NOMO-1 treated with DMSO at 0.1 percent for 48 hours (cell line): ENCODE data around the gene MED27.

Source experiments
- DNase-seq: peaks from one replicate; lab custom pipeline; 2025; ENCODE audit not compliant: unreplicated experiment; lab: John Stamatoyannopoulos, UW

The MED27 gene

GRCh38 chr9:132079391-132080091 lies at the start of gene MED27:
Gene MED27 (minus strand): TSS chr9:132079867. CDS start chr9:132079844, 23 bp downstream.
- DNase-seq, result peak; percentile 95

- DNase-seq, result no peak
Observed at GRCh38 chr9:132127888-132128534, 48.3 kb upstream of the MED27 start.

GRCh38 chr9:132126680-132127236 lies 47.1 kb upstream of the MED27 start:
- DNase-seq, result no peak

- DNase-seq, result no peak
Observed at GRCh38 chr9:132125944-132126679, 46.4 kb upstream of the MED27 start.

DNA sequence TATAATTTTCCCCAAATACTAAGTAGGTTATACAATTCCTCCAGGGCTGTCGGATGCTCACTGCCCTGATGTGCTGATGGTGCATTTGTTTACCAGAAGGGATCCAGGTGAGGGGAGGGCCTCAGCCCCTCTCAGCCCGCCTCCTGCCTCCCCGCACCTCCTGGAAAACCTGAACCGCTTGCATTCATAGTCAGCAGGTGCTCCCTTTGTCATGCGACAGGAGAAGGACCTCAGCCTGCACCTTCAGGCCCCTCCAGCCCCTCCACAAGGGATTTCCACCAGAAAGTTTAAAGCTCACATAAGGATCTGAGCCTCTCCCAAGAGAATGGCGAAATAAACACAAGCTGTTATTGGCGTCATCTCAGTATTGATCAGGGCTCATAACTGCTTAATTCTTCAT lies 45.7 kb upstream of the MED27 start:
- no peak for DNase-seq

DNA sequence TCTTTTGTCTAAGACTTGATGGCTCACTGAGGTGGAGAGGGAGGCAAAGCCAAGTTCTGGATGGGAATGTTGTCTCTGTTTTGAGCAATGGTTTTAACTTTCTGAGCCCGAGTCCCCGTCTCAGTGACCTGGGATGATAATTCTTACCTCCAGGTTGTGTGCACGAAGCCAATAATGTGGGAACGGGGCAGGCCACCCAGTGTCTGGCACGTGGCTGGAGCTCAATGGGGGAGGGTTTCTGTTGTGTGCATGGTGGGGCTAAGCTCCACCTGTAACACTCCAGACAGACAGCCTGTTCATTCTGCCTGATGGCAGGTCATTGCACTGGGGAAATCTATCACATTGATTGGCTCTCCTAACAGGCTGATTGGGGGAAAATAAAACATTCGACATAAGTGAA lies 45.1 kb upstream of the MED27 start:
- DNase-seq, result no peak

DNA sequence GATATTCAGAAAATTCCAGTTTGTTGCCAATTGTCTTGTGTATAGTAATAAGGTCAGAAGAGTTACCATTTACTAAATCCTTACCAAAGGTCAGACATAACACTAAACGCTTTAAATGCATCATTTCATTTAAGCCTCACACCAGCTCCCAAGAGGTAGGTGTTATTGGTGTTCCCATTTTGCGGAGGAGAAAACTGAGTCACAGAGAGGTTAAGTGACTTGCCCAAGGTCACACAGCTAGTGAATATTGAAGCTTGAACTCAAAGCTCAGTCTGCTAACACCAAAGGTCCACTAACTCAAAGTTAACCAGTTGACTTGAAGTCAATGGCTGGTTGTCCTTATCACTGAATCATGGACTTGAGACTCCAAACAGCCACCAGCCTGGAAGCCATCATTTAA lies 41.4 kb upstream of the MED27 start:
- no peak for DNase-seq

- DNase-seq, result no peak
Observed at GRCh38 chr9:132117694-132118093, 38.0 kb upstream of the MED27 start.

DNA sequence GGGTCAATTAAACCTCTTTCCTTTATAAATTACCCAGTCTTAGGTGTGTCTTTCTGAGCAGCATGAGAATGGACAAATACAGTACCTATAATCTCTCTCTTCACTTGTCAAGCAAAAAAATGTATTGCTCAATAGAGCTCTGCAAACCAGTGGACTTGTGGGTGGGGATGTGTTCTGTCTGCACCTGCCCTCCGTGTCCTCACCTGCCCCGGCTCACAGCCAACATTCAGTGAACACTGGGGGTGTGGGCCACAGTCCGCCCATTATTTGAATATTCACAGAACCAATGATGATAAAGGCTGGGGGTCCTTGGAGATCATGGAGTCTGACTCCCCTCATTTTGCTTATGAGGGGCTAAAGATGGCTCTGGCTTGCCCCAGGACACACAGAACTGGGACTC lies 36.9 kb upstream of the MED27 start:
- no peak for DNase-seq

GRCh38 chr9:132114102-132114707 lies 34.5 kb upstream of the MED27 start:
- peak; percentile 14 for DNase-seq

DNA sequence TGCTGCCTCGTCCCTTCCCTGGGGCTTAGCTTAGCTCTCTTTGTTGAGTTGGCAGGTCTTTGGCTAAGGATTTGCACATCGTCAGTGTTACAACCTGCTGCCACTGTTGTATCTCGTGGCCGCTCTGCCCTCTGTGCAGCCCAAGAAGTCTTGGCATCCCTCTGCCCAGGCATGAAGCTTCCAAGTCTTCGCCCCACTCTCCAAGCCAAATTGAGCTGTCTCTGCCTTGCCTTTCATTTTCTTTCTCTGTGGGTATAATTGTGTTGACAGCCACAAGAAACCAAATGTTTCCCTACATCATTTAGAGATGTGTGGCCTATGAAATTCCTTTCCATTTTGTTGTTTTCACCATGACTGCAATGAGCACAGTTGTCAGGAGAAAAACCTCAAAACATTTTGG lies 29.6 kb upstream of the MED27 start:
- DNase-seq, result no peak

- no peak for DNase-seq
Observed at GRCh38 chr9:132108728-132109127, 29.1 kb upstream of the MED27 start.

- no peak for DNase-seq
Observed at GRCh38 chr9:132099741-132100407, 20.2 kb upstream of the MED27 start.

GRCh38 chr9:132099167-132099566 lies 19.5 kb upstream of the MED27 start:
- DNase-seq, result no peak

DNA sequence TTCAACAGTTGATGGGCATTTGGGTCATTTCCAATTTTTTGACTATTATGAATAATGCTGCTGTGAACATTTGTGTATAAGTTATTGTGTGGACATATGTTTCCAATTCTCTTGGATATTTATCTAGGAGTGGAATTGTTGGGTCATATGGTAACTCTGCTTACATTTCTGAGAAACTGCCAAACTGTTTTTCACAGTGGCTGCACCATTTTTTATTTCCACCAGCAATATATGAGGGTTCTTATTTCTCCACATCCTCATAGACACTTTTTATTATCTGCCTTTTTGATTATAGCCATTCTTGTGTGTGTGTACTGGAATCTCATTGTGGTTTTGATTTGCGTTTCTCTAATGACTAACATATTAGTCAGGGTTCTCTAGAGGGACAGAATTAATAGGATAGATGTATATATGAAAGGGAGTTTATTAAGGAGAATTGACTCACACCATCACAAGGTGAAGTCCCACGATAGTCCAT lies 14.7 kb upstream of the MED27 start:
- no peak for DNase-seq

- DNase-seq, result no peak
Observed at GRCh38 chr9:132090771-132091170, 11.1 kb upstream of the MED27 start.

- DNase-seq, result no peak
Observed at GRCh38 chr9:132087438-132088030, 7.9 kb upstream of the MED27 start.

GRCh38 chr9:132082188-132082587 lies 2.5 kb upstream of the MED27 start:
- DNase-seq, result no peak

- DNase-seq, result no peak
Observed at GRCh38 chr9:132078699-132079356, 839 bp downstream of the MED27 start.
